ENCODE data around the gene FOXJ1. TPM values are rescaled to one million over a fixed set of nuclear protein-coding genes. Genes with fewer than 3 reads are reported as not detected.

Gene FOXJ1
- total and polyA plus RNA-seq, 2 experiments from 2014 or later = 1.1 to 1.6 TPM

- peaks cover 18% of the 10 kb centered on the region for H3K79me2 ChIP-seq
- H3K4me3 ChIP-seq = no peak overlapping the region
- H3K4me2 ChIP-seq = peak overlapping the region; percentile 81
- H2AFZ ChIP-seq = peak overlapping the region; percentile 92
- no peaks in the 10 kb centered on the region for H4K20me1 ChIP-seq (ENCODE audit: insufficient read depth, poor library complexity, severe bottlenecking)
- no peaks in the 10 kb centered on the region for H3K9me2 ChIP-seq (replicated peaks; ENCODE audit: insufficient read depth)
- peaks cover 26% of the 10 kb centered on the region for H3K4me1 ChIP-seq (ENCODE audit: insufficient read depth)
- WGBS (ENCODE audit: low lambda C conversion rate, missing lambda C conversion rate) = 94% methylated on average over 26 of the region's 29 CpGs
- no peaks in the 10 kb centered on the region for H3K27me3 ChIP-seq
- H3K36me3 ChIP-seq (replicated peaks; ENCODE audit: insufficient read depth, low read depth) = no peaks in the 10 kb centered on the region
- no peaks in the 10 kb centered on the region for H3K9me3 ChIP-seq (ENCODE audit: low read depth)
- peak overlapping the region; percentile 81 for H3K27ac ChIP-seq
- TF ChIP-seq EZH2phosphoT487 (IDR thresholded peaks at IDR 0.05; ENCODE audit: low read depth, severe bottlenecking, unreplicated experiment) (no peak), EZH2 (IDR thresholded peaks at IDR 0.05; ENCODE audit: borderline replicate concordance) (no peak), CTCF (IDR thresholded peaks at IDR 0.05; ENCODE audit: poor library complexity) (no peak)
- no peak for DNase-seq (ENCODE audit: low spot score)
Measured at GRCh38 chr17:76104140-76104895, 36.7 kb downstream of the FOXJ1 start.

GRCh38 chr17:76103274-76104139, 37.5 kb downstream of the FOXJ1 start, which contains the start of gene EXOC7:
EXOC7 (minus strand) TSS chr17:76103787; CDS start chr17:76103692, 95 bp downstream.
- peak within 1 kb of the TSS; percentile 81 for H3K27ac ChIP-seq
- H3K27me3 ChIP-seq = no peaks in the 10 kb centered on the region
- H2AFZ ChIP-seq = peak within 1 kb of the TSS; percentile 92
- TF ChIP-seq EZH2phosphoT487 (IDR thresholded peaks at IDR 0.05; ENCODE audit: low read depth, severe bottlenecking, unreplicated experiment) (no peak), CTCF (IDR thresholded peaks at IDR 0.05; ENCODE audit: poor library complexity) (no peak), EZH2 (IDR thresholded peaks at IDR 0.05; ENCODE audit: borderline replicate concordance) (no peak)
- H4K20me1 ChIP-seq (ENCODE audit: insufficient read depth, poor library complexity, severe bottlenecking) = no peaks in the 10 kb centered on the region
- peak within 1 kb of the TSS; percentile 63 for H3K4me3 ChIP-seq
- H3K4me1 ChIP-seq (ENCODE audit: insufficient read depth) = peaks cover 26% of the 10 kb centered on the region
- H3K9me2 ChIP-seq (replicated peaks; ENCODE audit: insufficient read depth) = no peaks in the 10 kb centered on the region
- WGBS (ENCODE audit: low lambda C conversion rate, missing lambda C conversion rate) = 11% methylated on average over 40 of the region's 55 CpGs
- no peaks in the 10 kb centered on the region for H3K9me3 ChIP-seq (ENCODE audit: low read depth)
- DNase-seq (ENCODE audit: low spot score) = peak; percentile 98
- H3K79me2 ChIP-seq = peaks cover 18% of the 10 kb centered on the region
- H3K36me3 ChIP-seq (replicated peaks; ENCODE audit: insufficient read depth, low read depth) = no peaks in the 10 kb centered on the region
- H3K4me2 ChIP-seq = peak within 1 kb of the TSS; percentile 81

GRCh38 chr17:76102944-76103273, 38.1 kb downstream of the FOXJ1 start:
- Histone ChIP-seq H3K9me3 (ENCODE audit: low read depth) (no peaks in the 10 kb centered on the region), H4K20me1 (ENCODE audit: insufficient read depth, poor library complexity, severe bottlenecking) (no peaks in the 10 kb centered on the region), H3K4me3 (peak overlapping the region; percentile 63), H3K27ac (peak overlapping the region; percentile 81), H3K27me3 (no peaks in the 10 kb centered on the region), H3K4me2 (peak overlapping the region; percentile 81), H3K9me2 (replicated peaks; ENCODE audit: insufficient read depth) (no peaks in the 10 kb centered on the region), H3K4me1 (ENCODE audit: insufficient read depth) (peaks cover 26% of the 10 kb centered on the region), H2AFZ (peak overlapping the region; percentile 46), H3K79me2 (peaks cover 18% of the 10 kb centered on the region), H3K36me3 (replicated peaks; ENCODE audit: insufficient read depth, low read depth) (no peaks in the 10 kb centered on the region)
- TF ChIP-seq CTCF (IDR thresholded peaks at IDR 0.05; ENCODE audit: poor library complexity) (no peak), EZH2 (IDR thresholded peaks at IDR 0.05; ENCODE audit: borderline replicate concordance) (no peak), EZH2phosphoT487 (IDR thresholded peaks at IDR 0.05; ENCODE audit: low read depth, severe bottlenecking, unreplicated experiment) (no peak)
- no peak for DNase-seq (ENCODE audit: low spot score)
- 2% methylated on average over 4 of the region's 4 CpGs for WGBS (ENCODE audit: low lambda C conversion rate, missing lambda C conversion rate)
